Dendritic cell treated with granulocyte-macrophage colony-stimulating factor and Interleukin-4, amounts not matched to agents 40 ng/mL and 50 ng/mL, for 4 days (primary cell): Measurements from ENCODE around the gene PRELID1.
A peak's percentile ranks its signal among the peaks of the same experiment; 100 is the strongest.
"Not testable (repeated sequence)": the region's sequence is repeated elsewhere in the genome, so short reads cannot be mapped to it uniquely, and the experiment has no call there.

Source experiments
- H3K27ac Mint-ChIP-seq: one replicate; pipeline ENCODE4 v1.8.0; 2022; ENCODE audit warnings: mild to moderate bottlenecking, mixed read lengths
- H3K27me3 Mint-ChIP-seq: one replicate; pipeline ENCODE4 v1.8.0; 2022; ENCODE audit warnings: mild to moderate bottlenecking, mixed read lengths
- H3K36me3 Mint-ChIP-seq: one replicate; pipeline ENCODE4 v1.8.0; 2022; ENCODE audit warnings: low read depth, mixed read lengths
- H3K4me1 Mint-ChIP-seq: one replicate; pipeline ENCODE4 v1.8.0; 2022; ENCODE audit warnings: low read depth, mixed read lengths
- H3K4me3 Mint-ChIP-seq: one replicate; pipeline ENCODE4 v1.8.0; 2022; ENCODE audit warnings: mild to moderate bottlenecking, moderate library complexity, mixed read lengths
- H3K9me3 Mint-ChIP-seq: one replicate; pipeline ENCODE4 v1.8.0; 2022; ENCODE audit warnings: mixed read lengths
- intact Hi-C: fragments of 100-400 bp; cut with micrococcal nuclease; formaldehyde crosslinking; loops from one replicate; pipeline ENCODE4 v1.15.0; 2022

The PRELID1 gene

DNA sequence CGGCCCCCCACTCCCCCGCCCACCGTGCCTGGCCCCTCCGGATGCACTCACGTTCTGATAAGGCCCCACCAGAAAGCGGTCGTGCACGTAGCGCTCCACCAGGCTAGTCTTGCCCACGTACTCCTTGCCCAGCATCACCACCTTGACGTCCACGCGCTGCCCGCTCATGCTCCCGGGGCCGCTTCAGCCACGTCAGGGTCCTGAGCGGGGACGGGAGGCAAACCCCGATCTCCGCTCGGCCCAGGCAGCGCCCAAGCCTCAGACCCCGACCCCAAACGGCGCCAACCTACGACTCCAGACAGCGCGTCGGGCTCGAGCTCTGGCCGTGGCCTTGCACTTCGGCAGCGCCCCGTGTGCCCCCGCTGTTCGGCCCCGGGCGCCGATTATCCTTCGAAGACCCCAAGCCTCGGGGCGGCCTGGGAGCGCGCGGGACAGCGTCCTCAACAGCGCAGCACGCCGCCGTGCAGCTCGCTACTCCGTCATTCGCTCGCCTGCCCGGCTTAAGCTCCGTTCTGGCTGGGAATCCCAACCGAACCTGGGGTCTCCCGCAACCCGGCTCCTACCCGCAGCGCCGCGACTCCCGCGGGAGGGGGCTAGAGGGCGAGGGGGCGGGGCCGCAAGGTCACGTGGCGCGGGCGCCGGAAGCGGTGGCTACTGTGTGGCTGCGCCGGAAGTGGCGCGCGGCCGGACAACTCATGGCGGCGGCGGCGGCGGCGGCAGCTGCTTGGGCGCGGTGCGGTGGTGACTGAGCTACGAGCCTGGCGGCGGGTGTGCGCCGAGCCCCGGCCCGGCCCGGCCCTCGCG is at the start of gene PRELID1, which contains the start of gene RAB24:
PRELID1 (plus strand) TSS at position 679 of the 804 bp plus-strand sequence. CDS start 187 bp downstream, outside the sequence.
RAB24 (minus strand) TSS at position 599 of the 804 bp plus-strand sequence; CDS start at position 168, 431 bp downstream.
- Mint-ChIP-seq H3K27ac (peak within 1 kb of the TSS; percentile 86), H3K9me3 (no peaks in the 10 kb centered on the region), H3K36me3 (peaks cover 59% of the 10 kb centered on the region), H3K4me1 (peaks cover 87% of the 10 kb centered on the region), H3K4me3 (peak within 1 kb of the TSS; percentile 95), H3K27me3 (no peaks in the 10 kb centered on the region)
- intact Hi-C loops: loop anchor here (5.0 kb wide), 1 partner anchor 171 kb away; the partner anchor contains the start of gene NSD1

GRCh38 chr5:177256296-177256695 is 47.3 kb upstream of the PRELID1 start:
- H3K27ac Mint-ChIP-seq: no peak overlapping the region

GRCh38 chr5:177258711-177259110 is 44.9 kb upstream of the PRELID1 start:
- H3K4me3 Mint-ChIP-seq, H3K27ac Mint-ChIP-seq, H3K9me3 Mint-ChIP-seq, H3K4me1 Mint-ChIP-seq, H3K27me3 Mint-ChIP-seq, intact Hi-C loops: not testable (repeated sequence)
- H3K36me3 Mint-ChIP-seq: peaks cover 99% of the 10 kb centered on the region

More at GRCh38 chr5:177256296-177256695, 47.3 kb upstream of the PRELID1 start:
- Mint-ChIP-seq H3K4me3 (no peak overlapping the region), H3K27me3 (no peaks in the 10 kb centered on the region), H3K4me1 (no peaks in the 10 kb centered on the region), H3K36me3 (peaks cover 100% of the 10 kb centered on the region), H3K9me3 (no peaks in the 10 kb centered on the region)
- intact Hi-C loops: no loop called here

- Mint-ChIP-seq H3K27me3 (no peaks in the 10 kb centered on the region), H3K36me3 (peaks cover 94% of the 10 kb centered on the region), H3K27ac (no peak overlapping the region), H3K4me1 (no peaks in the 10 kb centered on the region), H3K9me3 (no peaks in the 10 kb centered on the region), H3K4me3 (no peak overlapping the region)
- intact Hi-C loops: no loop called here
These were observed 42.6 kb upstream of the PRELID1 start for GRCh38 chr5:177260961-177261360.

GRCh38 chr5:177261510-177261909 is 42.1 kb upstream of the PRELID1 start:
- Mint-ChIP-seq H3K36me3 (peaks cover 94% of the 10 kb centered on the region), H3K27ac (no peak overlapping the region), H3K27me3 (no peaks in the 10 kb centered on the region), H3K4me1 (no peaks in the 10 kb centered on the region), H3K4me3 (no peak overlapping the region), H3K9me3 (no peaks in the 10 kb centered on the region)
- intact Hi-C loops: no loop called here

DNA sequence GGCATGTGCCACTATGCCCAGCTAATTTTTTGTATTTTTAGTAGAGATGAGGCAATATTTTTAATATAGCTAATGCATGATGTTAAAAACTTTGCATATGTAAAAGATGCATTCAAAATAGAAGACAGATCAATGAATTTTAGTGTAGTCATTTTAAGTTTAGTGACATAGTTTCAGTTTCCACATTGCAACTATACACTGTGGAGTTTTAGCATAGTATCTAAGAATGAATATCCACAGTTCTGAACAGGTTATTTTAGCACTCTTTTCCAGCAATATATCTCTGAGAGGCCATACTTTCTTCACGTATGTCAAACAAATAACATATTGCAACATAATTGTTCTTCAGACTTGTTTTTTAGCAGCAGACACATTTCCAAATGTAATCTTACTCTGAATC is 39.4 kb upstream of the PRELID1 start:
- H3K4me1 Mint-ChIP-seq: no peaks in the 10 kb centered on the region
- H3K9me3 Mint-ChIP-seq: no peaks in the 10 kb centered on the region
- H3K27me3 Mint-ChIP-seq: no peaks in the 10 kb centered on the region
- no peak overlapping the region for H3K4me3 Mint-ChIP-seq
- H3K27ac Mint-ChIP-seq: no peak overlapping the region
- H3K36me3 Mint-ChIP-seq: peaks cover 93% of the 10 kb centered on the region
- intact Hi-C loops: no loop called here

GRCh38 chr5:177265395-177265794 is 38.2 kb upstream of the PRELID1 start:
- Mint-ChIP-seq H3K27me3 (no peaks in the 10 kb centered on the region), H3K4me3 (no peak overlapping the region), H3K4me1 (no peaks in the 10 kb centered on the region), H3K9me3 (no peaks in the 10 kb centered on the region), H3K36me3 (peaks cover 93% of the 10 kb centered on the region), H3K27ac (no peak overlapping the region)
- intact Hi-C loops: no loop called here

GRCh38 chr5:177269232-177269895 is 34.2 kb upstream of the PRELID1 start:
- intact Hi-C loops: no loop called here
- H3K27ac Mint-ChIP-seq: no peak overlapping the region
- H3K4me1 Mint-ChIP-seq: no peaks in the 10 kb centered on the region
- H3K9me3 Mint-ChIP-seq: no peaks in the 10 kb centered on the region
- no peak overlapping the region for H3K4me3 Mint-ChIP-seq
- H3K27me3 Mint-ChIP-seq: no peaks in the 10 kb centered on the region
- peaks cover 98% of the 10 kb centered on the region for H3K36me3 Mint-ChIP-seq

DNA sequence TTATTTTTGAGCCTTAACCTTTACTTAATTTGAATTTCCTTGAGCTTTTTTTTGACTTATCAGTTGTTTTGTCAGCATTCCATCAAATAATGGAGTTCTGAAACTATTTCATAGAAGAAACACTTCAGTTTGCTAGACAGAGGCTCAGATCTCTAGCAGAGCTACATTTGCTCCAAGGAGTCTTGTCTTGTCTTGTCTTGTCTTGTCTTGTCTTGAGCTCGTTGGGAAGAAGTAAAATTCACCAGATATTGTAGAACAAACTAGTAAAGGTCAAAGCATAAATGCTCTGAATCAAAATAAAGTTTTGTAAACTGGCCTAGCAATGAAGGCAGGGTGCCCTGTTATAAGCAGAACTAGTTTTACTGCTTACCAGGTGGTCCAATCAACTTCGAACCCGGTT is 33.6 kb upstream of the PRELID1 start:
- Mint-ChIP-seq H3K27ac (no peak overlapping the region), H3K4me1 (no peaks in the 10 kb centered on the region), H3K4me3 (no peak overlapping the region), H3K36me3 (peaks cover 98% of the 10 kb centered on the region), H3K9me3 (no peaks in the 10 kb centered on the region), H3K27me3 (no peaks in the 10 kb centered on the region)
- intact Hi-C loops: no loop called here

- H3K27ac Mint-ChIP-seq: no peak overlapping the region
- no peak overlapping the region for H3K4me3 Mint-ChIP-seq
- peaks cover 98% of the 10 kb centered on the region for H3K36me3 Mint-ChIP-seq
- H3K27me3 Mint-ChIP-seq: no peaks in the 10 kb centered on the region
- intact Hi-C loops: no loop called here
- H3K9me3 Mint-ChIP-seq: no peaks in the 10 kb centered on the region
- no peaks in the 10 kb centered on the region for H3K4me1 Mint-ChIP-seq
These were observed 32.9 kb upstream of the PRELID1 start for GRCh38 chr5:177270653-177271052.

GRCh38 chr5:177271113-177271512 is 32.5 kb upstream of the PRELID1 start:
- intact Hi-C loops: no loop called here
- H3K4me3 Mint-ChIP-seq: no peak overlapping the region

DNA sequence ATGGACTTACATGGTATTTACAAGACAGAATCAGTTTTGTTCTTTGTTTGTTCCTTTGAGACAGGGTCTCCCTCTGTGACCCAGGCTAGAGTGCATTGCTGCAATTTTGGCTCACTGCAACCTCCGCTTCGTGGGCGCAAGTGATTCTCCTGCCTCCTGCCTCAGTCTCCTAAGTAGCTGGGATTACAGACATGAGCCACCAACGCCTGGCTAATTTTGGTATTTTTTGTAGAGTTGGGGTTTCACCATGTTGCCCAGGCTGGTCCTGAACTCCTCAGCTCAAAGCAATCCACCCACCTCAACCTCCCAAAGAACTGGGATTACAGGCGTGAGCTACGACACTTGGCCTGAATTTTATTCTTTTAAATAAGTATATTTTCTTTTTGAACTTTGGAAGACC is 27.7 kb upstream of the PRELID1 start:
- Mint-ChIP-seq H3K36me3 (peaks cover 94% of the 10 kb centered on the region), H3K27me3 (no peaks in the 10 kb centered on the region), H3K4me1 (no peaks in the 10 kb centered on the region), H3K4me3 (no peak overlapping the region), H3K9me3 (no peaks in the 10 kb centered on the region), H3K27ac (no peak overlapping the region)
- intact Hi-C loops: no loop called here

More at GRCh38 chr5:177271113-177271512, 32.5 kb upstream of the PRELID1 start:
- H3K9me3 Mint-ChIP-seq: no peaks in the 10 kb centered on the region
- H3K4me1 Mint-ChIP-seq: no peaks in the 10 kb centered on the region
- peaks cover 98% of the 10 kb centered on the region for H3K36me3 Mint-ChIP-seq
- no peaks in the 10 kb centered on the region for H3K27me3 Mint-ChIP-seq
- H3K27ac Mint-ChIP-seq: no peak overlapping the region

GRCh38 chr5:177276886-177277285 is 26.7 kb upstream of the PRELID1 start:
- H3K4me3 Mint-ChIP-seq: no peak overlapping the region
- intact Hi-C loops: no loop called here
- no peaks in the 10 kb centered on the region for H3K4me1 Mint-ChIP-seq
- H3K9me3 Mint-ChIP-seq: no peaks in the 10 kb centered on the region
- H3K27ac Mint-ChIP-seq: no peak overlapping the region
- no peaks in the 10 kb centered on the region for H3K27me3 Mint-ChIP-seq
- peaks cover 95% of the 10 kb centered on the region for H3K36me3 Mint-ChIP-seq

DNA sequence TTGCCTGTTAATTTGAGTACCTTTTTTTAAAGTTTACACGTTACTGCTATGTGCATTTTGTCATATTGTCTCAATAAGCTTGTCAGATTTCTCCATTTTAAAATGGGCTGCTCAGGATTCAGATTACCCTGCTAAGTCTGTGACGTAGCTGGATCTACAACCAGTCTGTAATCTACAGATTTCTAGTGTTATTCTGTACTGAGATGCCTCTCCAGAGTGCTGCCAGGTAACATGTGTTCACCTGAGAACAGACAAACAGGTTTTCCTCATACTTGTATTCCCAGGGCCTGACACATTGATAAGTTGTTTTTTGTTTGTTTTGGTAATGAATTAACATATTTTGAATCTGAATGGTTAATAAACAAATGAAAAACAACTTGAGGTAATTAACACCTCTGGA is 15.4 kb upstream of the PRELID1 start:
- Mint-ChIP-seq H3K9me3 (no peaks in the 10 kb centered on the region), H3K27ac (no peak overlapping the region), H3K27me3 (no peaks in the 10 kb centered on the region), H3K4me3 (no peak overlapping the region), H3K4me1 (no peaks in the 10 kb centered on the region), H3K36me3 (peaks cover 90% of the 10 kb centered on the region)
- intact Hi-C loops: no loop called here
